ENCODE data around the gene UGT1A8.

DNA sequence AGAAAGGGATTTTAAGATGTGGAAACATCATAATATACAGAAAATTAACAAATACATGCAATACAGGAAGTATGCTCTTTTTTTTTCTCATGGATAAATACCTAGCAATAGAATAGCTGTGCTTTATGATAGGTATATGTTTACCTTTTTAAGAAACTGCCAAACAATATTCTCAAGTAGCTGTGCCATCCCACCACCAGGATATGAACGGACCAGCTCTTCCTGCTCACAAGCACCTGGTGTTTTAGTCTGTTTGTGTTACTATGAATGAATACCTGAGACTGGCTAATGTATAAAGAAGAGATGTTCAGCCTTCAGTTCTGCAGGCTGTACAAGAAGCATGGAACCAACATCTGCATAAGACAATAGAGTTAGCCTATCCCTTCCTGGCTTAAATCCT lies 19.9 kb upstream of the UGT1A8 start:
- TF ChIP-seq, protein P1, sequence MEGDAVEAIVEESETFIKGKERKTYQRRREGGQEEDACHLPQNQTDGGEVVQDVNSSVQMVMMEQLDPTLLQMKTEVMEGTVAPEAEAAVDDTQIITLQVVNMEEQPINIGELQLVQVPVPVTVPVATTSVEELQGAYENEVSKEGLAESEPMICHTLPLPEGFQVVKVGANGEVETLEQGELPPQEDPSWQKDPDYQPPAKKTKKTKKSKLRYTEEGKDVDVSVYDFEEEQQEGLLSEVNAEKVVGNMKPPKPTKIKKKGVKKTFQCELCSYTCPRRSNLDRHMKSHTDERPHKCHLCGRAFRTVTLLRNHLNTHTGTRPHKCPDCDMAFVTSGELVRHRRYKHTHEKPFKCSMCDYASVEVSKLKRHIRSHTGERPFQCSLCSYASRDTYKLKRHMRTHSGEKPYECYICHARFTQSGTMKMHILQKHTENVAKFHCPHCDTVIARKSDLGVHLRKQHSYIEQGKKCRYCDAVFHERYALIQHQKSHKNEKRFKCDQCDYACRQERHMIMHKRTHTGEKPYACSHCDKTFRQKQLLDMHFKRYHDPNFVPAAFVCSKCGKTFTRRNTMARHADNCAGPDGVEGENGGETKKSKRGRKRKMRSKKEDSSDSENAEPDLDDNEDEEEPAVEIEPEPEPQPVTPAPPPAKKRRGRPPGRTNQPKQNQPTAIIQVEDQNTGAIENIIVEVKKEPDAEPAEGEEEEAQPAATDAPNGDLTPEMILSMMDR (IDR thresholded peaks at IDR 0.05; ENCODE audit: extremely low read depth in 1 of 2, insufficient read depth in 1 of 2, low read depth in 1 of 2, low read length in 2 of 2) = no peak
- TF ChIP-seq POLR2AphosphoS5 (IDR thresholded peaks at IDR 0.05; ENCODE audit: insufficient read depth, low read depth, low read length) = no peak
- TF ChIP-seq POLR2A (IDR thresholded peaks at IDR 0.05; ENCODE audit: low read depth, low read length) = no peak
- TF ChIP-seq MYC (IDR thresholded peaks at IDR 0.05; ENCODE audit: low read depth, low read length) = no peak
- no peak for TF ChIP-seq GATA2 (IDR thresholded peaks at IDR 0.05; ENCODE audit: insufficient read depth, insufficient read length, low read depth, low read length)
- TF ChIP-seq, protein P2, sequence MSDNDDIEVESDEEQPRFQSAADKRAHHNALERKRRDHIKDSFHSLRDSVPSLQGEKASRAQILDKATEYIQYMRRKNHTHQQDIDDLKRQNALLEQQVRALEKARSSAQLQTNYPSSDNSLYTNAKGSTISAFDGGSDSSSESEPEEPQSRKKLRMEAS (IDR thresholded peaks at IDR 0.05; ENCODE audit: insufficient read depth, insufficient read length) = no peak
- no peak for TF ChIP-seq JUN (IDR thresholded peaks at IDR 0.05; ENCODE audit: borderline replicate concordance, insufficient read depth, insufficient read length, low read depth)
- no peak for TF ChIP-seq FOS (IDR thresholded peaks at IDR 0.05; ENCODE audit: borderline replicate concordance, insufficient read depth, low read length)
- TF ChIP-seq EZH2 (IDR thresholded peaks at IDR 0.05; ENCODE audit: borderline replicate concordance, low read depth, low read length, severe bottlenecking) = no peak

All from endothelial cell of umbilical vein (primary cell).